OCI-LY3 (cell line): ENCODE measurements around the gene NARF.
"Not testable (repeated sequence)": the region's sequence is repeated elsewhere in the genome, so short reads cannot be mapped to it uniquely, and the experiment has no call there.

Experiments used
- H2AFZ ChIP-seq: fragments of 200-600, 300-600 bp; shearing (Covaris generic); 2 replicates; pipeline ENCODE4 v1.6.0; 2014; ENCODE audit warnings: antibody characterized with exemption, low read depth, low read length
- H3K27ac ChIP-seq: fragments of 200-600, 300-600 bp; sonication (generic); 2 replicates; pipeline ENCODE4 v1.5.1; 2014; ENCODE audit warnings: mild to moderate bottlenecking, low read length, moderate library complexity, mixed read lengths
- H3K27me3 ChIP-seq: fragments of 200-600, 300-600 bp; sonication (generic); 2 replicates; pipeline ENCODE4 v1.6.1; 2014; ENCODE audit warnings: low read depth, low read length, mixed read lengths
- H3K36me3 ChIP-seq: fragments of 200-600, 300-600 bp; sonication (generic); replicated peaks from 2 replicates; pipeline ENCODE3; 2014; ENCODE audit warnings: low read depth, low read length, mixed read lengths
- H3K4me1 ChIP-seq: fragments of 300-600, 200-600 bp; sonication (generic); 2 replicates; pipeline ENCODE4 v1.6.1; 2014; ENCODE audit warnings: low read length, mixed read lengths
- H3K4me2 ChIP-seq: fragments of 200-600, 300-600 bp; sonication (generic); 2 replicates; pipeline ENCODE4 v1.6.1; 2014; ENCODE audit warnings: low read length, mixed read lengths
- H3K4me3 ChIP-seq: fragments of 300-600, 200-600 bp; sonication (generic); 2 replicates; pipeline ENCODE4 v1.5.1; 2014; ENCODE audit warnings: antibody characterized with exemption, mild to moderate bottlenecking, low read length, moderate library complexity
- H3K79me2 ChIP-seq: fragments of 300-600, 200-600 bp; shearing (Covaris generic); 2 replicates; pipeline ENCODE4 v1.6.1; 2014; ENCODE audit warnings: mild to moderate bottlenecking, low read length, mixed read lengths
- H3K9ac ChIP-seq: fragments of 300-600, 200-600 bp; shearing (Covaris generic); 2 replicates; pipeline ENCODE4 v1.6.0; 2014; ENCODE audit warnings: mild to moderate bottlenecking, low read length, moderate library complexity
- H3K9me3 ChIP-seq: fragments of 200-600, 300-600 bp; shearing (Covaris generic); 2 replicates; pipeline ENCODE4 v1.6.1; 2014; ENCODE audit warnings: low read length, mixed read lengths; ENCODE audit not compliant: insufficient read depth
- H4K20me1 ChIP-seq: fragments of 200-600, 300-600 bp; sonication (generic); 2 replicates; pipeline ENCODE4 v1.6.1; 2016; ENCODE audit warnings: low read length, mixed read lengths; ENCODE audit not compliant: insufficient read depth
- CTCF ChIP-seq: fragments of 200-600, 300-600 bp; sonication (generic); IDR thresholded peaks from 2 replicates; pipeline ENCODE4 v1.5.1; 2014; ENCODE audit warnings: antibody characterized with exemption, low read length, low read depth
- EZH2phosphoT487 ChIP-seq: fragments of 200-600 bp; shearing (Covaris generic); IDR thresholded peaks from 2 replicates; pipeline ENCODE4 v1.6.1; 2018; ENCODE audit warnings: antibody characterized with exemption, mixed run types, low read depth

NARF gene

DNA sequence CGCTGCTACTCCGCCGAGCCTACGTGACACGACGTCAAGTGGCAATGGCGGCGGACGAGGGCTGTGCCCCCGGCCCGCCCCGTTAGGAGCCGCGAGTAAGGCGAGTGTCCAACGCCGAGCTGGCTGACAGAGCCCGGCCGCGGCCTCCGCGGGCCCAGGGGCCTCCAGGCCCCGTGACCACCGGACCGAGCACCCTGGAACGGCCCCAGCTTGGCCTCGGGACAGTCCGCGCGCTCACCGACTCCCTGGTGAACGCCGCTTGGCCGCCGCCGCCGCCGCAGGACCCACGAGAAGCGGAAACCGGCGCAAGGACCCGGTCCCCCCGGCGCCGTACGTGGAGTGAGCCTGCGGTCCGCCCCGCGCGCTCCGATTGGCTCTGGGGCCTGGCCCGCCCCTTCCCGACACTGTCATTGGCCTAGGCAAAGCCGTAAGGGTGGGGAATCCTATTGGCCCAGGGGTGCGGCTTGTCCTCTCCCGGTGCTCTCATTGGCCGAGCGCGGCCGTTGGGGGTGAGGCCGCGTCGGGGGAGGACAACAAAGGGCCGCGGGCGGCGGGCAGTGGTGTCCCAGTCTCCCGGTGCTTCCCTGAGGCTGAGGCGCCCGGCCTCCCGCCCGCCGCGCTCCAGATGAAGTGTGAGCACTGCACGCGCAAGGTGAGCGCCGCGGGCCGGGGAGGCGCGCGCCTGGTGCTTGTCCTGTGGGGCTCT is at the start of gene NARF:
Gene NARF, plus strand, starts transcription at position 563 of the 706 bp plus-strand sequence. Its CDS starts 63 bp downstream, at position 626.
- no peak within 1 kb of the TSS for H2AFZ ChIP-seq
- peak within 1 kb of the TSS; percentile 95 for H3K27ac ChIP-seq
- peaks cover 9% of the 10 kb centered on the region for H3K79me2 ChIP-seq
- peaks cover 7% of the 10 kb centered on the region for H3K36me3 ChIP-seq
- no peaks in the 10 kb centered on the region for H3K27me3 ChIP-seq
- peaks cover 10% of the 10 kb centered on the region for H3K4me1 ChIP-seq
- peak within 1 kb of the TSS; percentile 83 for H3K4me3 ChIP-seq
- peak within 1 kb of the TSS; percentile 98 for H3K4me2 ChIP-seq
- peak within 1 kb of the TSS; percentile 93 for H3K9ac ChIP-seq
- no peaks in the 10 kb centered on the region for H3K9me3 ChIP-seq
- H4K20me1 ChIP-seq = peaks cover 3% of the 10 kb centered on the region; the same call in 1 of the 2 replicates
- TF ChIP-seq EZH2phosphoT487 (no peak), CTCF (no peak)

DNA sequence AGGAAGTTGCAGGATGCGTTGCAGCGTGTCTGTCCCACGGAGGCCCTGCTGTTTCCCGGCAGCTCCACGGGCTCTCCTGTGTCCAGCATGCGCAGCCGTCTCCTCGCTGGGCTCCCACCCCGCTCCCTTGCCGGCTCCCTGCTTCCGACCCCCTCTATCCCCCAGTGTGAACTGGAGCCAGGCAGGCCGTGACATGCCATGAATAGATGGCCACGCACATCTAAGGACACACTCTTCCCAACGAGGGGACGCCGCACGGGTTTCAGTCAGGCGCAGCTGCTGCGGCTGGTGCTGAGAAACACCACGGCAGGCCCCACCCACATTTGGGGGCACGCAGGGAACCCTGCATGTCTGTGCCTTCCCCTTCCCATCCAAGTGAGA is 49.6 kb upstream of the NARF start:
- no peak overlapping the region for H3K9ac ChIP-seq
- no peak overlapping the region for H3K27ac ChIP-seq
- H3K4me2 ChIP-seq = no peak overlapping the region
- no peaks in the 10 kb centered on the region for H3K79me2 ChIP-seq
- H3K36me3 ChIP-seq = peaks cover under 1% of the 10 kb centered on the region
- no peak overlapping the region for H2AFZ ChIP-seq
- H3K4me1 ChIP-seq = 0 out of 2 replicates have a peak, but pooled peaks cover 5% of the 10 kb centered on the region
- H3K9me3 ChIP-seq = no peaks in the 10 kb centered on the region
- H4K20me1 ChIP-seq = no peaks in the 10 kb centered on the region
- TF ChIP-seq EZH2phosphoT487 = no peak
- no peak for TF ChIP-seq CTCF
- H3K27me3 ChIP-seq = no peaks in the 10 kb centered on the region
- no peak overlapping the region for H3K4me3 ChIP-seq

- no peak for TF ChIP-seq EZH2phosphoT487
- no peak for TF ChIP-seq CTCF
- no peaks in the 10 kb centered on the region for H3K79me2 ChIP-seq
- H3K27me3 ChIP-seq = no peaks in the 10 kb centered on the region
- H3K9me3 ChIP-seq = no peaks in the 10 kb centered on the region
- no peak overlapping the region for H3K4me2 ChIP-seq
- H3K4me3 ChIP-seq = no peak overlapping the region
- H2AFZ ChIP-seq = no peak overlapping the region
- peaks cover 4% of the 10 kb centered on the region for H4K20me1 ChIP-seq
- H3K9ac ChIP-seq = no peak overlapping the region
- 0 out of 2 replicates have a peak, but pooled peaks cover 5% of the 10 kb centered on the region for H3K4me1 ChIP-seq
- no peak overlapping the region for H3K27ac ChIP-seq
- H3K36me3 ChIP-seq = no peaks in the 10 kb centered on the region
These were observed 48.4 kb upstream of the NARF start for GRCh38 chr17:82410014-82410716.

GRCh38 chr17:82411396-82412053 is 47.0 kb upstream of the NARF start:
- no peak for TF ChIP-seq EZH2phosphoT487
- TF ChIP-seq CTCF = no peak
- no peaks in the 10 kb centered on the region for H3K36me3 ChIP-seq
- H4K20me1 ChIP-seq = peaks cover 10% of the 10 kb centered on the region
- no peaks in the 10 kb centered on the region for H3K9me3 ChIP-seq
- no peak overlapping the region for H3K27ac ChIP-seq
- H3K4me1 ChIP-seq = 0 out of 2 replicates have a peak, but pooled peaks cover 5% of the 10 kb centered on the region
- no peaks in the 10 kb centered on the region for H3K79me2 ChIP-seq
- H2AFZ ChIP-seq = no peak overlapping the region
- no peak overlapping the region for H3K4me3 ChIP-seq
- H3K27me3 ChIP-seq = no peaks in the 10 kb centered on the region
- no peak overlapping the region for H3K4me2 ChIP-seq
- no peak overlapping the region for H3K9ac ChIP-seq

DNA sequence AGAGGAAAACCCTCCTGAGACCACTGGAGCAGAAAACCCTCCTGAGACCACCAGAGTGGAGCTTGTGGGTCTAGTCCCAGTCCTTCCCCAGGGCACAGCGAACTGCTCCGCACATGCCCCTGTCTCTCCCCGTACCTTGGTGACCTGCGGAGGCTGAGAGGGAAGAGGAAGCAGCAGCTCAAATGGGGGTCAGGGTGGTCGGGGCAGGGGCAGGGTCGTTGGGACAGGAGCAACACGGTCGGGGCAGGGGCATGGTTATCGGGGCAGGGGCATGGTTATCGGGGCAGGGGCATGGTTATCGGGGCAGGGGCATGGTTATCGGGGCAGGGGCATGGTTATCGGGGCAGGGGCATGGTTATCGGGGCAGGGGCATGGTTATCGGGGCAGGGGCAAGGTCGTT is 46.5 kb upstream of the NARF start:
- not testable (repeated sequence) for H3K27me3 ChIP-seq, H2AFZ ChIP-seq, H3K9me3 ChIP-seq, H3K36me3 ChIP-seq, H3K4me3 ChIP-seq, H3K4me1 ChIP-seq, H4K20me1 ChIP-seq, H3K79me2 ChIP-seq, H3K4me2 ChIP-seq, H3K9ac ChIP-seq, H3K27ac ChIP-seq
